ENCODE measurements around the gene TRIM54.
A peak's percentile ranks its signal among the peaks of the same experiment; 100 is the strongest.

Gene TRIM54

DNA sequence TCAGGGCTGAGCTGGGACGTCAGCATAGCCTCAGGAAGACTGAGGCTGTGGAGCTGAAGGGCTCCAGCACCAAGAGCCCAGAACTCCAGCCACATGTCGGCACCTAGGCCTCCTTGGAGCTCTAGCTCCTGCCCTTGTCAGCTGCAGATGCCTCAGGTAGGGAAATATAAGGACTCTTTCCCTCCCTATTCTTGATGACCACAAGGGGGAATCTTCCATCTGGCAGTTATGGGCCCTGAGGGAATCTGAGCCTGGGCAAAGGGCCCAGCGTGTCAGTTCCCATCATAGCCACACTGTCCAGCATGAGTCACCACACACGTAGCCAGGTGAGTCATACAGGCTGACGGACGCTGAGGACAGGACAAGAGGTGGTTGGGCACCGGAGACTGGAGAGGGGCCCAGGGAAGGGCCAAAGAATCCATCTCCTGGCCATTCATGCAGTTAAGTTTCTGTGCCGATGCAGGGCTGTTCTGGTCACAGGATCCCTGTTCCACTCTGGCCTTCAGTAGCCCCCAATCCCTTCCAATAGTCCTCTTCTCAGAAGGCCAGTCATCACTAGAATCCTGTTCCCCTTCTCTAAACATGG, 38.8 kb downstream of the TRIM54 start:
- no peaks in the 10 kb centered on the region for H3K27me3 ChIP-seq (ENCODE audit: control insufficient read depth, insufficient read depth, low read length)
- H3K4me3 ChIP-seq (ENCODE audit: low read depth, low read length): no peak overlapping the region
- H2AFZ ChIP-seq: peak overlapping the region; percentile 26
- H3K4me1 ChIP-seq: peaks cover 18% of the 10 kb centered on the region
- H3K36me3 ChIP-seq (ENCODE audit: control insufficient read depth, insufficient read depth, low read length): no peaks in the 10 kb centered on the region
- H3K4me2 ChIP-seq (ENCODE audit: low read length): no peak overlapping the region
- H3K79me2 ChIP-seq: peaks cover 3% of the 10 kb centered on the region
- H3K9me3 ChIP-seq (ENCODE audit: control insufficient read depth, low read length): no peaks in the 10 kb centered on the region
- peak overlapping the region; percentile 97 for H3K27ac ChIP-seq
- TF ChIP-seq, protein P1, sequence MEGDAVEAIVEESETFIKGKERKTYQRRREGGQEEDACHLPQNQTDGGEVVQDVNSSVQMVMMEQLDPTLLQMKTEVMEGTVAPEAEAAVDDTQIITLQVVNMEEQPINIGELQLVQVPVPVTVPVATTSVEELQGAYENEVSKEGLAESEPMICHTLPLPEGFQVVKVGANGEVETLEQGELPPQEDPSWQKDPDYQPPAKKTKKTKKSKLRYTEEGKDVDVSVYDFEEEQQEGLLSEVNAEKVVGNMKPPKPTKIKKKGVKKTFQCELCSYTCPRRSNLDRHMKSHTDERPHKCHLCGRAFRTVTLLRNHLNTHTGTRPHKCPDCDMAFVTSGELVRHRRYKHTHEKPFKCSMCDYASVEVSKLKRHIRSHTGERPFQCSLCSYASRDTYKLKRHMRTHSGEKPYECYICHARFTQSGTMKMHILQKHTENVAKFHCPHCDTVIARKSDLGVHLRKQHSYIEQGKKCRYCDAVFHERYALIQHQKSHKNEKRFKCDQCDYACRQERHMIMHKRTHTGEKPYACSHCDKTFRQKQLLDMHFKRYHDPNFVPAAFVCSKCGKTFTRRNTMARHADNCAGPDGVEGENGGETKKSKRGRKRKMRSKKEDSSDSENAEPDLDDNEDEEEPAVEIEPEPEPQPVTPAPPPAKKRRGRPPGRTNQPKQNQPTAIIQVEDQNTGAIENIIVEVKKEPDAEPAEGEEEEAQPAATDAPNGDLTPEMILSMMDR (IDR thresholded peaks at IDR 0.05): peak; percentile 63
- H3K9ac ChIP-seq: no peak overlapping the region

DNA sequence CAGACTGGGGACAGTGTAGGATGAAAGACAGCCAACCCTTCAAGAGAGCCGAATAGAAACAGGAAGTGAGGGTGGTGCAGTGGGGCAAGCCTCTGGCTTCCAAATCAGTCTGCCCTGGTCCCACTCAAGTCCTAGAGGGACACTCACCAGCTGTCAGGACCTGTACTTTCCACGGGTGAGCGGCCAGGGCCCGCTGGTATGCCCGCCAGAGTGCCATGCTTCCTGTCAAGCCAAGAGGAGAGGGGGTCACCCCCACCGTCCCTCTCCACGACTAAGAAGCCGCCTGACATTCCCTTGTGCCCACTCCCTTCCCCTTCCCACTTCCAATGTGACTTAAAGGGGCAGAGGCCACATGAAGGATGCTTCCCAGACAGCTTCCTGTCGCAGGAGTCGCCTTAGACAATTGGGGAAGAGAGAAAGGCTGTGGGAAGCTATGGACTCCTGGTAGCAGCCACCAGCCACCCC, 40.1 kb downstream of the TRIM54 start:
- H3K9me3 ChIP-seq (ENCODE audit: control insufficient read depth, low read length): no peaks in the 10 kb centered on the region
- H3K79me2 ChIP-seq: no peaks in the 10 kb centered on the region
- peak overlapping the region; percentile 97 for H3K27ac ChIP-seq
- TF ChIP-seq, protein P1 (IDR thresholded peaks at IDR 0.05): no peak
- peak overlapping the region; percentile 90 for H2AFZ ChIP-seq
- H3K4me1 ChIP-seq: peaks cover 18% of the 10 kb centered on the region
- H3K4me2 ChIP-seq (ENCODE audit: low read length): peak overlapping the region; percentile 96
- peak overlapping the region; percentile 95 for H3K4me3 ChIP-seq (ENCODE audit: low read depth, low read length)
- H3K9ac ChIP-seq: peak overlapping the region; percentile 64
- H3K27me3 ChIP-seq (ENCODE audit: control insufficient read depth, insufficient read depth, low read length): no peaks in the 10 kb centered on the region
- H3K36me3 ChIP-seq (ENCODE audit: control insufficient read depth, insufficient read depth, low read length): no peaks in the 10 kb centered on the region

DNA sequence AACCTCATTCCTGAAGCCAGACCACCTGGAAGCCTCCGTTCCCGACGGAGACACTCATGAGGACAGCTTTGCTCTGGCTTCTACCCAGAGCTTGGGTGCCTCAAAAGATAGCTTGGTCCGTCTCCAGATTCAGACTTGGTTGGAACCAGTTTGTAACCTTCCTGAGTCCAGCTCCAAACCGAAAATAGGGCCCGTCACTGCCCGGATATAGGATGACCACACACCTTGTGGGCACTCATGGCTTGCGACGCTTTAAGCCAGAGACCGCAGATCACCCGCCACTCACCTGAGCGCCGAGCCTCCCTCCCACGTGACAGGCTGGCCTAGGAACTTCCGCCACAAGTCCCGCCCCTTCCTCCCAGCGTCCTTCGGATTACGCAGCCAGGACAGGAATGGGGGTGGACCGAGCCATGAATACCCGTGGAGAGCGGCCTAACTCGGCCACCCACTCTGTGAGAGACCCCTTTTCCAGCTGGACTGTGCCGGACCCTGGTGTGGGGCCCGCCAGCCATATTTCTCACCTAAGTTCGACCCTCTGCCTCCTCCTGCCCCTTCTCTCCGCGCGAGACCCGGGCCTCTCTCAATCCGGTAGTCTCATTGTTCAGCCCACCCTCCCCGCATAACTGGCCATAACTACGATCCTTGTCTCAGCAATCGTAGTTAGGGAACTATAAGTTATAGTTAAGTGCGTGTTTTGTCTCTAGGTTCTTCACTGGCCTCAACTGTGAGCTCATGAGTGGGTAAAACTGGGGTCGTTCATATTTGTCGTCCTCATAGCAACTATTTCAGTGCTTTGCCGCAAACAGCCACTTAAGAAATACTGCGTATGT, 40.8 kb downstream of the TRIM54 start, which contains the start of gene MPV17:
TSS of gene MPV17 (minus strand) at position 332 of the 830 bp plus-strand sequence. CDS start 580 bp downstream, outside the sequence.
- Histone ChIP-seq H3K9me3 (ENCODE audit: control insufficient read depth, low read length) (no peaks in the 10 kb centered on the region), H3K27me3 (ENCODE audit: control insufficient read depth, insufficient read depth, low read length) (no peaks in the 10 kb centered on the region), H3K4me3 (ENCODE audit: low read depth, low read length) (peak within 1 kb of the TSS; percentile 95), H2AFZ (peak within 1 kb of the TSS; percentile 90), H3K4me2 (ENCODE audit: low read length) (peak within 1 kb of the TSS; percentile 96), H3K79me2 (no peaks in the 10 kb centered on the region), H3K27ac (peak within 1 kb of the TSS; percentile 97), H3K36me3 (ENCODE audit: control insufficient read depth, insufficient read depth, low read length) (no peaks in the 10 kb centered on the region), H3K4me1 (peaks cover 18% of the 10 kb centered on the region), H3K9ac (peak within 1 kb of the TSS; percentile 95)
- TF ChIP-seq, protein P1 (IDR thresholded peaks at IDR 0.05): no peak

DNA sequence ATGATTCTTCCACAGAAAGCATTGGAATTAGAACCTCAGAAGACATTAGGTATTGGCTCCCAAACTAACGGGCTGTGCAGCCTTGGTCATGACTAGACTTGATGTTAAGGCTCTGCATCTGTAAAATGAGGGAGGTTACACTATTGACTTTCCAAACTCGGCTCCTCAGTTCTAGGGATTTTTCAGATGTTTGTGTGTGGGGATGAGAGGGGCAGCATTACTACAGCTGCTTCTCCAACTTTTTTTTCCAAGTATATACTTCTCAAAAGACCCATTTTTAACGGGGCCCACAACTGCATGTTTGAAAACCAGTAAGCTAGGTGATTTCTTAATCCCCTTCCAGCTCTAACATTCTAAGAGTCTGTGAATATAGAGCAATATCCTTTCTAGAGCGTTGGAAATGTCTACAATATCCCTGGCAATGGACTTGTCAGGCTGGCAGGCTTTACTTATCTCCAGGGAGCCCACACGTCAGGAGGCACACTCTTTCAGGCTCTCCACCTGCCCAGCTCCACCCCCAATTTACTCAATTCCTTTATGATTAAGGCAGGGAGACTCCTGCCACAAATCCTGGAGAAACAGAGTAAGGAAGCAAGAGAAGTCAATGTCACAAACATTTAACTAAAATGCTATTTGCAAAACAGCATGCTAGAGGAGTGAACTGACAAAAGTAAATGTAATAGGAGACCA, 41.5 kb downstream of the TRIM54 start:
- Histone ChIP-seq H3K27ac (peak overlapping the region; percentile 97), H3K36me3 (ENCODE audit: control insufficient read depth, insufficient read depth, low read length) (no peaks in the 10 kb centered on the region), H3K9me3 (ENCODE audit: control insufficient read depth, low read length) (no peaks in the 10 kb centered on the region), H3K4me2 (ENCODE audit: low read length) (peak overlapping the region; percentile 96), H3K9ac (peak overlapping the region; percentile 95), H3K79me2 (no peaks in the 10 kb centered on the region), H2AFZ (peak overlapping the region; percentile 90), H3K4me1 (peaks cover 18% of the 10 kb centered on the region), H3K4me3 (ENCODE audit: low read depth, low read length) (peak overlapping the region; percentile 95), H3K27me3 (ENCODE audit: control insufficient read depth, insufficient read depth, low read length) (no peaks in the 10 kb centered on the region)
- TF ChIP-seq, protein P1 (IDR thresholded peaks at IDR 0.05): no peak

All from parathyroid adenoma (tissue), 2 donors.